ENCODE measurements around the gene MRE11. TPM values are rescaled to one million over a fixed set of nuclear protein-coding genes. Genes with fewer than 3 reads are reported as not detected.

The MRE11 gene
- total and polyA plus RNA-seq, 10 of the 15 experiments (the other 5 are each of a cell fraction or from before 2014, with no cell fraction given): 16.2 to 39.2 (median 26.9) TPM

- H3K79me2 ChIP-seq (ENCODE audit: control insufficient read depth, insufficient read depth, low read length): no peaks in the 10 kb centered on the region
- no peaks in the 10 kb centered on the region; the same call in 2 of the 3 replicates for H3K9me3 ChIP-seq (replicated peaks; ENCODE audit: control insufficient read depth, insufficient read depth, low read length)
- CTCF ChIA-PET: no interaction called here
- H2AFZ ChIP-seq (ENCODE audit: control insufficient read depth, low read depth, low read length): no peak overlapping the region
- SMC1A ChIA-PET (ENCODE audit: uncharacterized antibody, unreplicated experiment): interaction anchor here (2.1 kb wide), 1 partner anchor 12 kb away, joined by 10 read pairs; no protein-coding TSS in a partner anchor
- peaks cover 0 to 9% of the 10 kb centered on the region in 2 experiments; a peak in 3 of 4 replicates for H3K36me3 ChIP-seq (ENCODE audit: control insufficient read depth in 2 of 2, insufficient read depth in 2 of 2, low read length in 1 of 2)
- no peaks in the 10 kb centered on the region for H3K27me3 ChIP-seq (replicated peaks in 1 of 2; ENCODE audit: control insufficient read depth in 2 of 2, insufficient read depth in 2 of 2, low read length in 1 of 2)
- intact Hi-C loops (cut with micrococcal nuclease; ENCODE audit: unreplicated experiment): no loop called here
- no peak overlapping the region for H3K27ac ChIP-seq (ENCODE audit: control insufficient read depth, insufficient read depth)
- no peaks in the 10 kb centered on the region for H4K20me1 ChIP-seq (ENCODE audit: control insufficient read depth, insufficient read depth)
- no peak overlapping the region for H3K4me3 ChIP-seq
- no peak for DNase-seq (ENCODE audit: low read depth, low spot score)
- in situ Hi-C loops (cut with MboI): no loop called here
- POLR2A ChIA-PET: interaction anchor here (0.5 kb wide), 1 partner anchor 36 kb away, joined by 3 read pairs; no protein-coding TSS in a partner anchor
- no peak overlapping the region for H3K9ac ChIP-seq (ENCODE audit: control insufficient read depth, insufficient read depth, low read length)
- no peak for FAIRE-seq
- WGBS (ENCODE audit: insufficient coverage, insufficient replicate concordance, low lambda C conversion rate, missing lambda C conversion rate): 100% methylated on average over 1 of the region's 1 CpG
- TF ChIP-seq FOS (IDR thresholded peaks at IDR 0.05; ENCODE audit: borderline replicate concordance, extremely low read depth, insufficient read length): no peak
- no peak for TF ChIP-seq RUNX3 (IDR thresholded peaks at IDR 0.05; ENCODE audit: low read length)
- no peak for TF ChIP-seq RBBP5 (conservative IDR thresholded peaks at IDR 0.05)
- peaks cover 9% of the 10 kb centered on the region; the same call in 1 of the 2 replicates for H3K4me1 ChIP-seq (ENCODE audit: control insufficient read depth, insufficient read depth, low read length)
- RAD21 ChIA-PET (ENCODE audit: unreplicated experiment): no interaction called here
- no peak overlapping the region for H3K4me2 ChIP-seq (ENCODE audit: control insufficient read depth, insufficient read depth)
- BruUV-seq (replicated peaks): no TSS peak
- ATAC-seq: no peak
These were observed 37.8 kb downstream of the MRE11 start for GRCh38 chr11:94455861-94456260.

GRCh38 chr11:94454301-94454700, 39.3 kb downstream of the MRE11 start:
- 100% methylated on average over 2 of the region's 2 CpGs for WGBS (ENCODE audit: insufficient coverage, insufficient replicate concordance, low lambda C conversion rate, missing lambda C conversion rate)
- ChIA-PET RAD21 (ENCODE audit: unreplicated experiment) (no interaction called here), SMC1A (ENCODE audit: uncharacterized antibody, unreplicated experiment) (interaction anchor here (0.7 to 2.3 kb wide), 8 partner anchors 11 to 143 kb away, joined by 3 to 10 read pairs (median 3); no protein-coding TSS in a partner anchor), CTCF (interaction anchor here (0.6 to 1.5 kb wide), 6 partner anchors 11 to 271 kb away, joined by 3 to 5 read pairs (median 4); no protein-coding TSS in a partner anchor), POLR2A (interaction anchor here (1.1 kb wide), 2 partner anchors 20 to 142 kb away, joined by 3 to 4 read pairs; no protein-coding TSS in a partner anchor)
- in situ Hi-C loops (cut with MboI): no loop called here
- FAIRE-seq: no peak
- no peak overlapping the region for H3K27ac ChIP-seq (ENCODE audit: control insufficient read depth, insufficient read depth)
- peaks cover 0 to 4% of the 10 kb centered on the region in 2 experiments; a peak in 3 of 4 replicates for H3K36me3 ChIP-seq (ENCODE audit: control insufficient read depth in 2 of 2, insufficient read depth in 2 of 2, low read length in 1 of 2)
- H2AFZ ChIP-seq (ENCODE audit: control insufficient read depth, low read depth, low read length): no peak overlapping the region
- H3K27me3 ChIP-seq (replicated peaks in 1 of 2; ENCODE audit: control insufficient read depth in 2 of 2, insufficient read depth in 2 of 2, low read length in 1 of 2): no peaks in the 10 kb centered on the region
- no peaks in the 10 kb centered on the region for H4K20me1 ChIP-seq (ENCODE audit: control insufficient read depth, insufficient read depth)
- no peak overlapping the region for H3K4me3 ChIP-seq
- H3K9me3 ChIP-seq (replicated peaks; ENCODE audit: control insufficient read depth, insufficient read depth, low read length): no peaks in the 10 kb centered on the region; the same call in 2 of the 3 replicates
- H3K9ac ChIP-seq (ENCODE audit: control insufficient read depth, insufficient read depth, low read length): no peak overlapping the region
- BruUV-seq (replicated peaks): no TSS peak
- no peak overlapping the region for H3K4me2 ChIP-seq (ENCODE audit: control insufficient read depth, insufficient read depth)
- ATAC-seq: no peak
- no peak for DNase-seq (ENCODE audit: low read depth, low spot score)
- H3K4me1 ChIP-seq (ENCODE audit: control insufficient read depth, insufficient read depth, low read length): peaks cover 4% of the 10 kb centered on the region; the same call in 1 of the 2 replicates
- intact Hi-C loops (cut with micrococcal nuclease; ENCODE audit: unreplicated experiment): no loop called here
- no peaks in the 10 kb centered on the region for H3K79me2 ChIP-seq (ENCODE audit: control insufficient read depth, insufficient read depth, low read length)
- TF ChIP-seq CEBPZ (IDR thresholded peaks at IDR 0.05; ENCODE audit: low read depth, low read length) (no peak), ZBED1 (IDR thresholded peaks at IDR 0.05; ENCODE audit: borderline replicate concordance) (no peak), CREM (IDR thresholded peaks at IDR 0.05; ENCODE audit: low read depth) (no peak), IKZF2 (IDR thresholded peaks at IDR 0.05) (no peak), MXI1 (IDR thresholded peaks at IDR 0.05; ENCODE audit: low read depth, low read length) (no peak), ZNF622 (IDR thresholded peaks at IDR 0.05) (no peak), HCFC1 (IDR thresholded peaks at IDR 0.05; ENCODE audit: low read length) (no peak), MTA3 (IDR thresholded peaks at IDR 0.05; ENCODE audit: borderline replicate concordance, low read length) (no peak), E4F1 (IDR thresholded peaks at IDR 0.05; ENCODE audit: borderline replicate concordance, partially characterized antibody) (no peak), ZNF207 (IDR thresholded peaks at IDR 0.05; ENCODE audit: borderline replicate concordance) (no peak)
